ENCODE data around the gene TBC1D22A.
A peak's percentile ranks its signal among the peaks of the same experiment; 100 is the strongest.
"Not testable (repeated sequence)": the region's sequence is repeated elsewhere in the genome, so short reads cannot be mapped to it uniquely, and the experiment has no call there.

The TBC1D22A gene

DNA sequence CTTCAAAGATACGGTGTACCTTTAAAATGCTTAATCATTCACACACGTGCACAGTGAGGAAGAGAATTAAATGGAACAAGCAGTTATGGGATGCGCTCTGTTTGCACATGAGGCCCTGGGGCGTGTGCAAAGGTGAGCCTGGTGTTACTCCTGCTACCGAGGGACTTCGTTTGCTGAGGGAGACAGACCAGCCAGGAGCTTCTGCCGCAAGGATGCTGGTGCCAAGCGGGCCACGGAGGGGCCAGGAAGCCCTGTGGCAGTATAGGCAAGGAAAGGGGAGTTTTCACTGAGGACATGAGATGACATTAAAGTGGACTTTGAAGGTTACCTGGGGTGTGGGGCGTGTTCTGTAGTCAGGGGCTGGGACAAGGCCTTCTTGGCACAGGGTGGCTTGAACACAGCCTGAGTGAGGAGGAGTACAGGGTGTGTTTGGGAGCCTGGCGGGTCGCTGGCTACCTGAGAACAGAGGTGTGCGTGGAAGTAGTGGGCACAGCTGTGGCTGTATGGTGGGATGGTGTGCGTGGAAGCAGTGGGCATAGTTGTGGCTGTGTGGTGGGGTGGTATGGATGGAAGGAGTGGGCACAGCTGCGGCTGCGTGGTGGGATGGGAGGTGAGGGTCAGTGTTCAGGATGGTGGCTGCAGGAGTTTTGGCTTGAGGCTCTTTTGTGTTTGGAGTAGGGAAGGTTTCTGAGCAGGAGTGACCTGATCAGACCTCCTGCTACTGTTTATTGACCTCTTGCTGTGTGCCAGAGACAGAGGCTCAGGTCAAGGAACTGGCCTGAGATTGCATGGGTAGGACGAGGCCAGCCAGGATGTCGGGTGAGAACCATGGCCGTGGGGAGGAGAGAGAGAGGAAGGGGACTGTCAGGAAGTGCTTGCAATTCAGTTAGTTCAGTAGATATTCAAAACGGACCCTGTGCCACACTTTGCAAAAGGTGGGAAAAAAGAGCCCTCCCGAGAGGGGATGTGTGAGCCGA, 13.7 kb downstream of the TBC1D22A start:
- no peak for DNase-seq

DNA sequence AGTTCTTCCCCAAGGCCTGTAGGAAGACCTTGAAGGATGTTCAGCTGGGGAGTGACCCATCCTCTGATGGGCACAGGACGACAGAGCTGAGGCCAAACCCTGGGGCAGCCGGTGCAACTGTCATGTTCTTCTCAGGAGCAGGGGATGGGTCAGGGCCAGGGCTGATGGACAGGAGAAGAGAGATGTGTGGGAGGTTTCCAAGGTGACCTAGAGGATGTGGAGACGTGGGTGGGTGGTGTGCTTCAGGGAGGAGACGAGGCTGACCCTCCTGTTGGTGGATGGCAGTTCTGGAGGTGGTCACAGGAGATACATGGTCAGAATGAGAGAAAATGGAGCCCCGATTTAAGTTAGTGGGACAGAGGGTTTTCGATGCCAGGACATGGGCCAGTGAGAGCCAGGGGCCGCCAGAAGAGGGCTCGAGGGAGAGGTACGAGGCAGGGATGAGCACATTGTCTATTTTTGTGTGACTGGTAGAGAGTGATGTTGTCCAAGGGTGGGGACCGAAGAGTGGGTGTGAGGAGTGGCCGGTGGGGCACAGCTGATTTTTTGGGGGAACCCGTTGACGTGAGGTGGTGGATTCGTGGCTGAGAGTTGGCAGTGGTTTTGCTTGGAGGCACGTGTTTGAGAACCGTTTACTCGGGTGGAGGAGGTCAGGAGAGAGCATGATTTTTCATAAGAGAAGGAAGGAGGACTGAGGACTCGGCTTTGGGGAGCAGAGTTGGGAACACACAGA, 14.6 kb downstream of the TBC1D22A start:
- DNase-seq: no peak

DNA sequence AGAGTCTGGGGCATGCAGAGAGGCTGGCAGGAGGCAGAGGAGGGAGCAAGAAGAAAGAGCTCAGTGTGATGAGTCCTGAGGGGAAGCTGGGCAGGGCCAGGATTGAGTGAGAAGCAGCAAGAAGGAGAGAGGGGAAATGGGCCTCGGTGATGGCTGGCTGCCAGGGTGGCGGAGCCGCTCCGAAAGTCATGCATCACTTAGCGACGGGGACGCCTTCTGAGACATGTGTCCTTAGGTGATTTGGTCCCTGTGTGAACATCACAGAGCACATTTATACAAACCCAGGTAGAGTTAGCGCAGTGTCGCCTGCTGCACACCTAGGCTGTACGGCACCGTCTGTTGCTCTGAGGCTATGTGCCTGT, 15.1 kb downstream of the TBC1D22A start:
- DNase-seq: no peak

DNA sequence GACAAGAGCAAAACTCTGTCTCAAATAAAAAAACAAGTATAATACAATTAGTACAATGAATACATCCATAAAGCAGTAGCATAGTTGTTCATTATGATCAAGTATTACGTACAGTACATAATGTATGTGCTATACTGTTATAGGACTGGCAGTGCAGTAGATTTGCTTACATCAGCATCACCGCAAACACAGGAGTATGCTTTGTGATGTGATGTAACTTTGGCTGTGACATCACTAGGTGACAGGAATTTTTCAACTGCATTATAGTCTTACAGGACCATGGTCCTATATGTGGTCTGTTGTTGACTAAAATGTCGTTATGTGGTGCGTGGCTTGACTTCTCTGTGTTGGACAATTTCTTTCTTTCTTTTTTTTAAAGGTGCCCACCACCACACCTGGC, 16.6 kb downstream of the TBC1D22A start:
- no peak for DNase-seq

- DNase-seq: no peak
Measured at GRCh38 chr22:46779651-46780050, 17.2 kb downstream of the TBC1D22A start.

- DNase-seq: no peak
Measured at GRCh38 chr22:46780453-46780852, 18.0 kb downstream of the TBC1D22A start.

- DNase-seq: no peak
Measured at GRCh38 chr22:46781291-46781690, 18.8 kb downstream of the TBC1D22A start.

GRCh38 chr22:46782200-46782599, 19.8 kb downstream of the TBC1D22A start:
- DNase-seq: not testable (repeated sequence)

- no peak for DNase-seq
Measured at GRCh38 chr22:46783721-46784120, 21.3 kb downstream of the TBC1D22A start.

DNA sequence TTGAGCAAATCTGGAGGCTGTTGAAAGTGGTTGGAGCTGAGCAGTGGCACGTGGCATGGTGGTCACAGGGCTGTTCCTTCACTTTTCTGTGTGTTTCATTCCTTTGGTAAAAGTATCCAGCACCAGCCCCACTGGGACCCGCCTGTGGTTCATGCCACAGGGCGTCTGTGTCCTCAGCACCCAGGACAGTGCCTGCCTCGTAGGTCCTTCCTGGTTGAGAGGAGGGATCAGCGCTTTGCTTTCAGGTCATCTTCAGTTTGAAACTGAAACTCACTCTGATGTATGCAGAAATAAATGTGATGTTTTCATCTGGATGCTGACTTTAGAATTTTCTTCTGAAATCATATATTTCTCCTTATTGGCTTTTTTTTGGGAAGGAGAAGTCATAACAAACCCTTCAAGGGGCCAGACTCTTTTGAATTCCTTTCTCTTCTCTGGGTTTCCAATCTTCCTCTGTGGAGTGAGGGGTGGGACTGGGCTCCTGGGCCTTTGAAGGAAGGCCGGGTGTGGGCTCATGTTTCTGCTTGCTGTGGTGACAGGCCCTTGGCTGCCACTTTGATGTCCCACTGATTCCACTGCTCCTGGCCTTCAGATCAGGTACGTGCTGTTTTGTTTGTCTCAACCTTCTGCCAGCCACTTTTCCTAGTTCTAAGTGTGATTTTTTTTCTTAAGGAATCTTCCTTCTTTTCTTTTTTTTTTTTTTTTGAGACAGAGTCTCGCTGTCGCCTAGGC, 26.2 kb downstream of the TBC1D22A start:
- no peak for DNase-seq

- no peak for DNase-seq
Measured at GRCh38 chr22:46789992-46790391, 27.5 kb downstream of the TBC1D22A start.

DNA sequence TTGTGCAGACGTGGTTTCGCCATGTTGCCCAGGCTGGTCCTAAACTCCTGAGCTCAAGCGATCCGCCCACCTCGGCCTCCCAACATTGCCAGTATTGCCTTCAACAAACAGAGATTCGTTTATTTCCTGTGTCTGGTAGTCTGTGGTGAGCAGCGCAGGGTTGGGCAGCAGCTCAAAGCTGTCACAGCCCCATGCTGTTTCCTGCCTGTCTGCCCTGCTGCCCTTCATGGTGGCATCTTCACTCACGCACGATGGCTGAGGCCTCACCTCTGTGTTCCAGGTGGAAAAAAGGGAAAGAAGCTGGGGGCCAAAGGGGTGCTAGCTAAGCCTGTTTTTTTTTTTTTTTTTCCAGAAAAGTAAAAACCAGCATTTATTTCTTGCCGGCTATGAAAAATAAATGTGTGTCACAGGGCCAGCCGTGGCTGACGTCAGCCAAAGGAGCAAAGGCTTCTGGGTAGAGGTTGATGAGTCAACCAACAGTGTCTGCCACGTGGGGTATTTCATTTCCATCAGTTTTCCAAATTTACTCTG, 28.8 kb downstream of the TBC1D22A start:
- DNase-seq: peak; percentile 72

GRCh38 chr22:46792061-46792796, 29.8 kb downstream of the TBC1D22A start:
- no peak for DNase-seq

DNA sequence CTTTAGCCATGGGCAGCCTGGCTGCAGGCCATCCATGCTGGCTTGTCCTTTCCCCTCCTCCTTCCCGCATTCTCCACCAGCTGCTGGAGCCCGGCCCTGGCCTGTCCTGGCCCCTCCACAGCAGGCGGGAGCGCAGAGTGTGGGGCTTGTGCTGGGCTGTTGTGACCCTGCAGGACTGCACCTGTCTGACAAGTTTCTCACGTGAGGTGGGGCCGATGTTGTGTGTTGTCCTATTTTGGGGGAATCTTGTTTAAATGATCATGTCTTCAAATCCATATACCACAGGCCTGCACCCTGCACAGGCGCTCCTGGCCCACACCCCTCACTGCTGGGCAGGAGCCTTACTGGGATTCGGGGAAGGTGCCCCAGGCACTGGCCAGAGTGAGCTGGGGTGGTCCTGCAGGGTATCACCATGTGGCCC, 30.4 kb downstream of the TBC1D22A start:
- no peak for DNase-seq

DNA sequence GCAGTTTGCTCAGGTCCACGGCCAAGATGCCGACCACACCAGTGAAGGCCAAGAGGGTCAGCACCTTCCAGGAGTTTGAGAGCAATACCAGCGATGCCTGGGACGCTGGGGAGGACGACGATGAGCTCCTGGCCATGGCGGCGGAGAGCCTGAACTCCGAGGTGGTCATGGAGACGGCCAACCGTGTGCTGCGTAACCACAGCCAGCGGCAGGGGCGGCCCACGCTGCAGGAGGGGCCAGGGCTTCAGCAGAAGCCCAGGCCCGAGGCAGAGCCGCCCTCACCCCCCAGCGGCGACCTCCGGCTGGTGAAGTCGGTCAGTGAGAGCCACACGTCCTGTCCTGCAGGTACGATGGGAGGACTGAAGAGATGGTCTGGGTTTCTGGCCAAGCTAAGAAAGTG, 31.0 kb downstream of the TBC1D22A start:
- DNase-seq: no peak

DNA sequence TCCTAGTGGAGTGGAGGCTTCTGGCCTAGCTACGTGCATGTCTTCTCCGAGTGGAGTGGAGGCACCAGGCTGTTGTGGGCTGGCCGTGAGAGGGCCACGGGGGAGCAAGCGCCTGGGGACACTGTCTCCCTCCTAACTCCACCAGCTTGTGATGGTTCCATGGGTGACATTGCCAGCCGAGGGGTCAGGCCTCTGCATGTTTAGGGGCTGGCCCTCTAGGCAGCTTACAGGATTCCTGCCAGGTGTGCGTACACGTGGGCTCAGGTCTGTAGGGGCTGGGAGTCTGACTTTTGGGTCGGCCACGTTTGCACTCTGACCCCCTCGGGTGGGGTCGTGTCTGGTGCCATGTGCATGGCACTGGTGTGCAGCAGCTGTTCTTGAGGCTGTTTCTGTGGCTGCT, 31.6 kb downstream of the TBC1D22A start:
- DNase-seq: no peak

DNA sequence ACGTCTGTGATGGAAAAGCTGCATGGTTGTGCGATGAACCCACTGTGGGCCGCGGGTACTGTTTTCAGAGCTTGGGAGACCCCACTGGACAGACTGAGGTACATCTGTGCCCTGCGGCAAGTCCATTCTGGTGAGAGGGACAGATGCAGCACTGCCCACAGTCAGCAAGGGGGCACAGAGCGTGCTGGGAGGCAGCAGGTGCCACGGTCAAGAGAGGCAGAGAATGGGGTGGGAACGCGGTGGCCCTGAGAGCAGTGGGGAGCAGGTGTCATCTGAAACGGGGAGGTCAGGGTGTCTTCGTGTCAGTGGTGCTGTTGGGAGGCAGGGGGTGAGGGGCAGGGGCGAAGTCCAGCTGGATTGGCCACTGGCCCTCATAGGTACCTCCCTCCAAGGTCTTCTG, 32.0 kb downstream of the TBC1D22A start:
- DNase-seq: no peak

DNA sequence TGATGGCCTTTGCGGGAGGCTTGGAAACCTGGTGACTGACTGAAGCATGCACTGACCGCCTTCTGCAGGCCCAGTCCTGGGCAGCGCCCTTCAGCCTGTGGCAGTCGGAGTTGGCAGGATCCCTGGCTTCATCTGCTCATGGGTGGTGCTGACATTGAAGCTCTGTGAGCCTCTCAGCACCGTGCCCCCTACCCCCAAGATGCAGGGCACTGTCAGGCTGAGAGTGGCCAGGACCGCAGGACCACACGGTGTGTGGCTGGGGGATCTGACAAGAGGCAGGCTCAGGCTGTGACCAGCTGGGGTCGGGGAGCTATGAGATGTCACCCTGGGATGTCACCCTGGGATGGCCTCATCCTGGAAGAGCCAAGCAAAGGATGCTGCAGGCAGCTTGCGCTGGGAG, 32.7 kb downstream of the TBC1D22A start:
- no peak for DNase-seq

DNA sequence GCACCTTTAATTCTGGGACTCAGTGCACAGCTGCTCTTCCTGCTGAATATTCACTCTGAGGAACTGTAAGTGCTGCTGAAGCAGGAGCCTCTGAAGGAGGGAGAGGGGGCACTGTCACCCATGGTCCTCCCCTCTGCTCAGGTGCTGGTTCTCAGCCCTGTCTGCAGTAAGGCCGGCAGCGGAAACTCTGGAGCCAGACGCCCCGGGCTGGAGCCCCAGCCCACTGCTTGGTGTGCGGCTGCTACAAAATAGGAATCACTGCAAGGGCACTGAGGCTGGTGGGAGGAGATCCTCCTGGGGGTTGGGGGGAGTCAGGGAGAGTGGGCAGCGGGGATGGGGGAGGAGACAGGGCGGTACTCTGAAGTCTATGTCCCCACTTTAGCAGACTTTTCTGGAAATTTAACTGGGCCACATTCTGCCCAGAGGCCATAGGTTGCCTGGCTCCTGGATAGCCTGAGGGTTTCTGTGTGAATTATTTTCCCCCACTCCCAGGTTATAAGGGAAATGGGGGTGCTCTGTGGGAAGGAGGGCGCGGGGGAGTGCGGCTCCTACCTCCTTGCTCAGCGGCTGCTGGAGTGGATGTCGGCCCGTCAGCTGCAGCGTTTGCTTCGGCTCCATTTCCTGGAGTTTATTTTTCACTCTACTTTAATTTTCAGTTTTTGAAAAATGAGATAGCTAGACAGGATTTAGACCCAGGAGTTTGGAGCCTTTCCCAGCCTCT, 33.6 kb downstream of the TBC1D22A start:
- DNase-seq: no peak

GRCh38 chr22:46796566-46797195, 34.2 kb downstream of the TBC1D22A start:
- no peak for DNase-seq

DNA sequence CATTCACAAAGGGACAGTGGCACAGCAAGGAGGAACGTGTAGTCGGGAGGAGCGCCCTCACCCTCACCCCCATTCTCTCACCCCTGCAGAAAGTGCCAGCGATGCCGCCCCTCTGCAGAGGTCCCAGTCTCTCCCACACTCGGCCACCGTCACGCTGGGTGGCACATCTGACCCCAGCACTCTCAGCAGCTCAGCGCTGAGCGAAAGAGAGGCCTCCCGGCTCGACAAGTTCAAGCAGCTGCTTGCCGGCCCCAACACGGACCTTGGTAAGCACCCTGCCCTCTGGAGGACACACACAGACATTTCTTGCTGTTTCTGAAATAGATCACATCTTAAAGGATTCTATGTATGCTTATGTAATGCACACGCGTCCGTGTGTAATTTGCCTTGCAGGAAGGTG, 34.9 kb downstream of the TBC1D22A start:
- no peak for DNase-seq
